SIG-M5 treated with dmso at 0.1 percent for 504 hours (cell line): ENCODE measurements around the gene VAMP7.
"Not testable (repeated sequence)": the region's sequence is repeated elsewhere in the genome, so short reads cannot be mapped to it uniquely, and the experiment has no call there.

ENCODE experiments used
- DNase-seq: peaks from one replicate; lab custom pipeline; 2025; ENCODE audit not compliant: unreplicated experiment; lab: John Stamatoyannopoulos, UW

VAMP7 gene

GRCh38 chrX:155900765-155901164 lies 19.6 kb downstream of the VAMP7 start:
- DNase-seq = no peak

- not testable (repeated sequence) for DNase-seq
Measured at GRCh38 chrX:155907661-155908060, 26.5 kb downstream of the VAMP7 start.

GRCh38 chrX:155923200-155923599 lies 42.1 kb downstream of the VAMP7 start:
- no peak for DNase-seq

GRCh38 chrX:155930852-155931618 lies 49.9 kb downstream of the VAMP7 start:
- not testable (repeated sequence) for DNase-seq

GRCh38 chrX:155938132-155938531 lies 57.0 kb downstream of the VAMP7 start:
- DNase-seq = no peak

GRCh38 chrX:155949098-155949497 lies 68.0 kb downstream of the VAMP7 start:
- no peak for DNase-seq

- DNase-seq = no peak
Measured at GRCh38 chrX:155951237-155951789, 70.2 kb downstream of the VAMP7 start.

- DNase-seq = no peak
Measured at GRCh38 chrX:155953055-155953454, 71.9 kb downstream of the VAMP7 start.

- no peak for DNase-seq
Measured at GRCh38 chrX:155954793-155955192, 73.6 kb downstream of the VAMP7 start.

GRCh38 chrX:155956099-155956498 lies 75.0 kb downstream of the VAMP7 start:
- no peak for DNase-seq

GRCh38 chrX:155956649-155957048 lies 75.5 kb downstream of the VAMP7 start:
- DNase-seq = no peak

- no peak for DNase-seq
Measured at GRCh38 chrX:155957843-155958242, 76.7 kb downstream of the VAMP7 start.

- no peak for DNase-seq
Measured at GRCh38 chrX:155959018-155959587, 78.0 kb downstream of the VAMP7 start.

GRCh38 chrX:155962906-155963305 lies 81.8 kb downstream of the VAMP7 start:
- DNase-seq = no peak

GRCh38 chrX:155966876-155967275 lies 85.7 kb downstream of the VAMP7 start:
- peak; percentile 62 for DNase-seq

- no peak for DNase-seq
Measured at GRCh38 chrX:155967653-155968325, 86.6 kb downstream of the VAMP7 start.

GRCh38 chrX:155968326-155968661 lies 87.1 kb downstream of the VAMP7 start:
- DNase-seq = no peak

GRCh38 chrX:155968791-155969190 lies 87.6 kb downstream of the VAMP7 start:
- DNase-seq = peak; percentile 17

- DNase-seq = not testable (repeated sequence)
Measured at GRCh38 chrX:155971658-155972057, 90.5 kb downstream of the VAMP7 start.

- not testable (repeated sequence) for DNase-seq
Measured at GRCh38 chrX:155972241-155972640, 91.1 kb downstream of the VAMP7 start.

GRCh38 chrX:155983326-155983725 lies 102.2 kb downstream of the VAMP7 start:
- DNase-seq = no peak

GRCh38 chrX:155985208-155985607 lies 104.1 kb downstream of the VAMP7 start:
- DNase-seq = no peak
